GM18861 (cell line): ENCODE measurements around the gene COG1.

ENCODE experiments used
- ATAC-seq: cut with Tn5 transposase; IDR thresholded peaks from one replicate; pipeline ENCODE4 v1.9.1; 2021; ENCODE audit not compliant: unreplicated experiment

Gene COG1

DNA sequence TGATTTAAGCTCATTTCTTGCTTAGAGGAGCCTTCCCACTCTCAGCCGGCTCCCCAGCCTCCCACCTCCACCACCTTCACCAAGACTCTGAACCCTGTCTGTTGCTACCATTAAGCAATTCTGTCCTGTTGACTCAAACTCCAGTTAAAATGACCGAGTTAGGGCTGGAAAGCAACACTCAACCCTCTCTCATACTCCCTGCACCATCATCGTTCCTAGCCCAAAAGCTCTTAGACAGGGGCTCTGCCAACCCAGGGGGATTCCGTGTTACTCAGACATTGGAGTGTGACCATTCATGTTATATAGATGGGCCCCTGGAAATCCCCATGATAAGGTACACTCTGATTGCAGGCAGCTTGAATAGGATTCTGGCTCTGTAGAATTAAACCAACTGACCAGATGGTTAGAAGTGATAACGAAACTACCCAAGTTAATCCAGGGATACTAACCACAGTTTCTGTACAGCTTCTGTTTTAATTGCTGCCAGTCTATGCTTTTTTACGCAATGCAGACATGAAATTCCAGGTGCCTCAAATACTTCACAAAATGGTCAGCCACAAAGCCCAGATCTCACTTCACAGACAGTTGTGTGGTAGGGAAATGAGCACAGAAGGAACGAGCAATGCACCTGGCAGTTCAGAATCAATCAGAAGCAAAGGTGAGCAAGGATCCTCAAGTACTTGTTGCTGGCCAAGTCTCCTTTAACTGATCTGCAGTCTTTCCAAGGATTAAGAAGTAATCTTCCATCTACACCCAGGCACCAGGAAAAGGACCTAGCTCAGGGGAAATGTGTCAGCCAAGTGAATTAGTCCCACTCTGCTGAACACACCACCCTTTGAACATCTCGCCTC is 25.9 kb upstream of the COG1 start:
- no peak for ATAC-seq

DNA sequence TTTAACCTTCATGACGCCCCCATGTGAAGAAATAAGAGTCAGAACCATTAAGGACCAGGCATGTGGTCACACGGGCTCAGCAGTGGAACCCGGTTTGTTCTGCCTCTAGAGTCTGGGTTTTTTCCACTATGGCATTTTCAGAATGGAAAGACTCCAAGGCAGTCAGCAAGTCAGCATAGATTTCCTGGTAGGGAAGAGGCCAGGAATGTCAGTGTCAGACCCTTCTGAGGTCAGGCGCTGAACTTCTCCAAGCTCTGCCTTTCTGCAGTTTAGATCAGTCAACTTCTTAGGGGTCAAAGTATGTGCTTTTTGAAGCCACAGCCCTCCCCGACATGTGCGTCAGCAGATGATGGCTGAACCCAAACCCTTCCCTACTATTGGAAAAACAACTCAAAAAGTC is 24.2 kb upstream of the COG1 start:
- no peak for ATAC-seq

DNA sequence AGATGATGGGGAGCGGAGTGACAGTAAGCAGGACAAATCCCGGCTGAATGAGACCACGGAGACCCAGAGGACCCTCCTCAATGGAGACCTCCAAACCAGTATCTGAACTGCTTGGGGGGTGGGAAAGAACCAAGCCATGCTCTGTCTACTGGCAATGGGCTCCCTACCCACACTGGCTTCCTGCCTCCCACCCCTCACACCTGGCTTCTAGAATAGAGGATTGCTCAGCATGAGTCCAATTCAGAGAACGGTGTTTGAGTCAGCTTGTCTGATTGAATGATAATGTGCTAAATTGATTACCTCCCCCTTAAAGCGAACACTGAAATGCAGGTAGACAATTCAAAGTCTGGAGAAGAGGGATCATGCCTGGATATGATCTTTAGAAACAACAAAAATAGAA is 22.5 kb upstream of the COG1 start:
- ATAC-seq = no peak

DNA sequence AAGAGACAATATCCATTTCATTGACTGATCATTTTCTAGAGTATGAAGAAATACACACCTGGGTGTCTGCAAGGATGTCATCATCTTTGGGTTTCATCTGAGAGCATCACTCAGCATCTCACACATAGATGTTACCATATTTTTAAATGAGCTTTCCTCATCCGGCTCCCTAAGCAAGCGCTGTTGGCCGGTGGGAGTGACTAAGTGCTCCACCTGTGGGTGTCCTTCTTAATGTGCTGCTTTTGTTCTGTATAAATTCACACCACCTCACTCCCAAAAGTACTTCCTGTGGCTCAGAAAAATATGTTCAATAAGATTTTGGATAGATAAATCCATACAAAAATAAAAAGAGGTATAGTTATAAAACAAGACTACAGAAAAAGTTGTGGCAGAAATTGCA is 20.6 kb upstream of the COG1 start:
- no peak for ATAC-seq

DNA sequence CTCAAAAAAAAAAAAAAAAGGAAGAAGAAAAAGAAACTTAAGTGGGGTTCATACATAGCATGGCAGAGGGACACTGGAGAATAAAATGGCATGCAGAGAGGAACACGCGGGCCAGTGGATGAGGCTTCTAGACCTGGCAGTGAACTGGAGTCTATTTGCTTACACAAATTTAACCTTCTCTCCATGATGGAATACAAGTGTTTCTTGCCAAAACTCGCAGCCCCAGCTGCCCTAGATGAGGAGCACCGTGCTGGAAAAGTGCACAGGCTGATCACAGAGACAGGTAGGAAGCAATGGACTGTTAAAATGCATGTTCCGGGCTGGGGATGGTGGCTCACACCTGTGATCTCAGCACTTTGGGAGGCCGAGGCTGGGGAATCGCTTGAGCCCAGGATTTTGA is 18.7 kb upstream of the COG1 start:
- ATAC-seq = no peak

DNA sequence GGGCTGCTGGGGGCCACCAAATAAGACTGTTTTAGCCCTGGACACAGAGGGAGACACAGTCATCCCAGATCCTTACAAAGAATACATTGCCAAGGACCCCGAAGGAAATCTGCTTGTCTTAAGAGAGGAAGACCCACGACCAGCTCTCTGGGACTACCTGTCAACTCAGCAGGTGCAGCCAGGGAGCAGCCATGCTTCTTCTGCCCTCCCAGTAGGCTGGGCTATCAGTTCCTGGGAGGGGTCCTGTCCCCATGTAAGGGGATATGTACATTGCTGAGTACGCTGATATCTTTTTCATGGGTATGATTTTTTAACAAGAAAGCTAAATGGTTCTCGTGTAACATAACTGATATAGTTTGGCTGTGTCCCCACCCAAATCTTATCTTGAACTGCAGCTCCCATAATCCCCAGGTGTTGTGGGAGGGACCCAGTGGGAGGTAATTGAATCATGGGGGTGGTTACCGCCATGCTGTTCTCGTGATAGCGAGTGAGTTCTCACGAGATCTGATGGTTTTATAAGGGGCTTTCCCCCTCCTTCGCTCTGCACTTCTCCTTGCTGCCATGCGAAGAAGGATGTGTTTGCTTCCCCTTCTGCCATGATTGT is 16.8 kb upstream of the COG1 start:
- no peak for ATAC-seq

DNA sequence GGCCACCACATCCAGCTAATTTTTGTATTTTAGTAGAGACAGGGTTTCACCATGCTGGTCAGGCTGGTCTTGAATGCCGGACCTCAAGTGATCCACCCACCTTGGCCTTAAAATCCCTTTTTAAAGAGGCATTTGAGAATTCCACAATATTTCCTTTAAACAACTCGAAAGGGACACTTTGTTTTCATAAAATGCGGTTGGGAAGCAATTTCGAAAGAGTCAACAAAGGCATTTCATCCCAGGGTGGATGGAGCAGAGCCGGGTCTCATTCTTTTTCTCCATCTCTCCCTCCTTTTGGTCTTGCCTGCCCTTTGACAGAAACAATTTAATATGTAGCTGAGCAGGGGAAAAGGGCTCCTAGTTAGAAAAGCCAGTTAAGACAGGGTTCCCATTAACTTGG is 13.5 kb upstream of the COG1 start:
- ATAC-seq = no peak

DNA sequence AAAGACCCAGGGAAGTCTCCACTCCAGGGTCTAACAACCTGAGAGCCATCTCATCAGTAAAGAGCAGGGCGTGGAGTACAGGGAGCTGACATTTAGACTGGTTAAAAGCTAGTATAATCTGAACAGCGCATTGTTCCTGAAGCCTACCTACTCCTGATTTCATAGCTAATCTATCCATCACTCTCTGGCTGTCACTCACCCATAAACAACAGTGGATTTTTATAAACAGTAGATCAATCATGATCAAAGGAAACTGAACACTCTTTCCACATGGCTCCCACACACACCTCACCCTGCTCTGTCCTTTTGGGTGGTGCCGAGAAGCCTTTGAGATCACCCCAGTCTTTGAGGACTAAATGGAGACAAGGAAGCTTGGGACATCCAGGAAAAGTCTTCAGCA is 13.0 kb upstream of the COG1 start:
- no peak for ATAC-seq

DNA sequence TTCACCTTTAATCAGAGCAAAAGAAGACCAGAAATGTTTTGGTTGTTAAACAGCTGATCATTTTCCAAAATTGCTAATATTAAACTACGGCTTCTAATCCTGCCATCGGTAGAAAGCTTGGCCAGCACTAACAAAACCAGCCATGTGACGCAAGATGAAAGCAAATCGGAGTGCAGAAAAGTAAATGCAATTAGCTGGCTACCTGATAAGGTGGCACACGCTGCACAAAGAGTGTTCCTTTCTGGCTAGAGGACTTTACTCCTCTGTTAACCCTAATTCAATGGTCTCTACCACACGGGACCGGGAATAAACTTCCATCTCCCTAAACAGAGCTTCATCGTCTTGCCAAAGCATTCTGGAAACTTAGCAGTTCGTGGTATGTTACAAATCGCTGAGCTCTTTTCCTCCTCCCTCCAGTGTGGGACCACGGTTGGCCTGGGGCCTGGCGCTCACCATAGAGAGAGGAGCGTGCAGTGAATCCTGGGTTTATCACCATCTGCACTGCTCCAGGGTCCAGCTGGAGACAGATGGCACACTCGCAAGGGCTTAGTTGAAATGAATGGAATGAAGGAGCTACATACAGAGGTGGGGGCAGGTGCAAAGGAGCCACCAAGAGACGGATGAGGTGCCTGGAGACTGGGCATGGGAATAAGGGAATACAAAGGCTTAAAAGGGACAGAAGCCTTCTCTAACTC is 10.1 kb upstream of the COG1 start:
- no peak for ATAC-seq

DNA sequence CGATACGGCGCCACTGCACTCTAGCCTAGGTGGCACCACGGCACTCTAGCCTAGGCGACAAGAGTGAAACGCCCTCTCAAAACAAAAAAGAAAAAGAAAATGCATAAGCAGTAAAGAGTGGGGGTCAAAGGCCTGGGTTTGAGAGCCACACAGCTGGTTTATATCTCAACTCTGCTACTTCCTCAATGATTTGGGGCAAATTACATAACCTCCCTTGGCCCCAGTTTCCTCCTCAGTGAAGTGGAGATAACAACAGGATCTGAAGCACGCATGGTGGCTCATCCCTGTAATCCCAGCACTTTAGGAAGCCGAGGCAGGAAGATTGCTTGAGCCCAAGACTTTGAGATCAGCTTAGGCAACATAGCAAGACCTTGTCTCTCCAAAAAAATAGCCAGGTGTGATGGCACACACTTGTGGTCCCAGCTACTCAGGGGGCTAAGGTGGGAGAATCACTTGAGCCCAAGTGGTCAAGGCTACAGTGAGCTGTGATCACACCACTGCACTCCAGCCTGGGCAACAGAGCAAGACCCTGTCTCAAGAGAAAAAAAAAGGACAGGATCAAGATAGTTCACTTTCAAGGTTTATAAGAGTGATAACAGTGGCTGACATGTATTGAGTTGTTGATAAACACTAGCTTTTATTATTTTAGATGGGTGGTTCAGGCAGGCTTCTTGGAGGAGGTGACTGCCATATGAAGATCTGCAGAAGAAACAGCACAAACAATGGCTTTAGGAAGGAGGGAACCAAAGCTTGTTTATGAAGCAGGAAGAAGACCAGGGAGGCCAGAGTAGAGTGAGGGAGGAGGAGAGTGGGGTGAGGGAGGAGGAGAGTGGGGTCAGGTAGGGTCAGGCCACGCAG is 8.5 kb upstream of the COG1 start:
- ATAC-seq = no peak

DNA sequence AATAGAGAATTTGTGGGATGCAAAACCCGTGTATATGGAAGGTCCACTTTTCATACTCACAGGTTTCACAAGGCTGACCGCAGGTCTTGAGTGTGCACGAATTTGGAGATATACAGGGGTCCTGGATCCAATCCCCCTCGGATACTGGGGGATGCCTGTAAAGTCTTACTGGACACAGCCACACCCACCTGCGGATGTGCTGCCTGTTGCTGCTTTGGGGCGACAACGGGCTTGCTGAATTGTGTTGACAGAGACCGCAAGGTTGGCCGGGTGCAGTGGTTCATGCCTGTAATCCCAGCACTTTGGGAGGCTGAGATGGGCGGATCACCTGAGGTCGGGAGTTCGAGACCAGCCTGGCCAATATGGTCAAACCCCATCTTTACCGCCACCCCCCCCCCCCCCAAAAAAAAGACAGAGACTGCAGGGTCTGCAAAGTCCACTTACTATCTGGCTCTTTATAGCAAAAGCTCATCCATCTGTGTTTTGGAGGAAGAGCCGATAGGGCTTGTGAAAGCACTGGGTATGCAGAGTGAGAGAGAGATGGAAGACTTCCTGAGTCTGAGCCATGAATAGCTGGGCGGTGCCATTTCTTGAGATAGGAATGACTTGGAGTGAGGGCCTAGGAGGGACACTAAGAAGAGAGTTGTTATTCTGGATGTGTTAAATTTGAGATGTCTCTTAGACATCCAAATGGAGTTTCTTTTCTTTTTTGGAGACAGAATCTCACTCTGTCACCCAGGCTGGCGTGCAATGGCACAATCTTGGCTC is 6.4 kb upstream of the COG1 start:
- ATAC-seq = no peak

DNA sequence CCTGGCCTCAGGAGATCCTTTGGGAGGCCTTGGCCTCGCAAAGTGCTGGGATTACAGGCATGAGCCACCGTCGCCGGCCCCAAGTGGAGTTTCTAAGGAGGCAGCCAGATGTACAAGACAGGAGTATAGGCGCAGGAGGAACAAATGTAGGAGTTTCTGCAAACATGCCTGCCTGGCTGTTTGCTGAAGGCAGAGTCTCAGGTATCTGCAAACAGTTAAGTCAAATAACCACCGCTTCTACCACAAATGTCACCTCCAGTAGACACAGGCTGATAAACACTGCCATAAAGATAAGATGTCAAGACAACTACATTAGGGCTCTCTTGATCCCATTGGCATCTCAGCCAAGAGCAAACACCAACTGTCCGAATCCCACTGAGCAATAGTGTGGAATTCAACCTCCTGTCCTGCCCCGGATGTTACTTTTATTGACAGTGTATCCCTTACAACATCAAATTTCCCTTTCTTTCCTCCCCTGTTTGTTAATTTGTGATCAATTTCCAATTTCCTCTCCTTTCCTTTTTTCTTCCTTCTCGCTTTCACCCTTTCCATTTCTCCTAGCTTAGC is 5.6 kb upstream of the COG1 start:
- ATAC-seq = no peak

DNA sequence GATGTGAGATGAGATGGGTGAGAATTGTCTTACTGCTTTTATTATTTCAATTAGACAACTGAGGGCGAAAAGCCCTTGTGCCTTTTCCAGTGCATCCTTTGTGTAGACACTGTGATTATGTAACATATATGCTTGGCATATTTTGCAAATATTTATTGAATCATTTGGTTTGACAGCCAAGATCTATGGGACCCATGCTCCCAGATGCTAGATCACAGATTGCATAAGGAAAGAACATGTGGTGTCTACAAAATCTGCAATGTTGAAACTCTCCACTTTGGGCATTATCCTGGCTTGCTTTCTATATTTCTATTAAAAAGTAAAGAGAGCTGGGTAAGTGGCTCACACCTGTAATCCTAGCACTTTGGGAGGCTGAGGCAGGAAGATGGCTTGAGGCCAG is 4.8 kb upstream of the COG1 start:
- ATAC-seq = no peak

DNA sequence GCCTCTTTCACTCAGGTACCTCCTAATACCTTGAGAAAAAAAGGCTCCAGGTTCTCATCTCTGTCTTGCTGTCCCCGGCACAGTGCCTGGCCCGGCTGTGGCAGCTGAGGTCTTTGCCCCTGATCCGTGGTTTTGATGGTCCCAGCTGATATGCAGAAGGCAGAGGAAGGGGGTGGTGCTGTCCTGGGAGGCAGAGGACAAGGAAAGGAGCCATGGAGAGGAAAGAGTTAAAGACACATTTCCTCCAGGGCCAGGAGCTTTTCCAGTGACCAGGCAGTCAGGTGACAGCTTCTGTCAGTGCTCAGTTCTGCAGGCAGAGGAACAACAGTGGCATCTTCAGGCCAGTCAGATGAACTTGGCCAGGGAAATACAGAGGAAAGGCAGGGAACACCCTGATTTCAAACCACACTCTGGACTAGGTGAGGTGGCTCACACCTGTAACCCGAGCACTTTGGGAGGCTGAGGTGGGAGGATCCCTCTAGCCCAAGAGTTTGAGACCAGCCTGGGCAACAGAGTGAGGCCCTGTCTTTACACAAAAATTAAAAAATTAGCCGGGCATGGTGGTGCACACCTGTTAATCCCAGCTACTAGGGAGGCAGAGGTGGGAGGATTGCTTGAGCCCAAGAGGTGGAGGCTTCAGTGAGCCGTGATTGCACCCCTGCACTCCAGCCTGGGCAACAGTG is 3.3 kb upstream of the COG1 start:
- ATAC-seq = no peak

DNA sequence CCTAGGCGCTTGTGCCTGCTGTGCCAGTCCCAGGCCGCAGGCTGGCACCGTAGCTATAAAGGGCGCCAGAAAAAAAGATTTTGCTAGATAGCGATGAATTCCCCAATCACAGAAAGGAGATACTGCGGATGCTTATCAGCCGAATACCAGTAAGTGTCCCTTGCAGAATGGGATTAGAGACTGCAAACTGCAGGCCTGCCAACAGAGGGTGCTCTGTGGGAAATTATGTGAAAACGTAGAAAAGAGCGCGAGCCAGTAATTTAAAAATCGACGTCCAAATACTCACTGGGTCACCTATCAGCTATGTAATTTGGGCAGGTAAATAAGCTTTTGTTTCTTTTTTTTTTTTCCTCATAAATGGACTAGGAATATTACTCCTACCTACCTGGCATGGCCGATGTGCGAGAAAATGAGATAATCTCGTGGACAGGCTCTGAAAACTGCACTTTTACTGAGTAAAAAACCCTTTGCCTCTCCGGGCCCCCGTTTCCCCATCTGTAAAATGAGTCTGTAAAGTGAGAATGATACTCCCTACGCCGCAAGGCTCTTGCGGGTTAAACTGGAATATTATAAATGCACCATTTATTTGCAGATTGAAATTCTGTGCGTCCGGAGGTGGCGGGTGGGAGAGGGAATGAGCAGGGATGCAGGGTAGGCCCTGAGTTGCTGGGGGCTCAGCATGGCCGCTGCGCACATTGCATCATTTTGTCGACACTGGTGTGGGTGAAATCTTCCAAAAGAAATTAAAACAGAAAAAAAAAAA is 1.2 kb upstream of the COG1 start:
- ATAC-seq = peak; percentile 43

DNA sequence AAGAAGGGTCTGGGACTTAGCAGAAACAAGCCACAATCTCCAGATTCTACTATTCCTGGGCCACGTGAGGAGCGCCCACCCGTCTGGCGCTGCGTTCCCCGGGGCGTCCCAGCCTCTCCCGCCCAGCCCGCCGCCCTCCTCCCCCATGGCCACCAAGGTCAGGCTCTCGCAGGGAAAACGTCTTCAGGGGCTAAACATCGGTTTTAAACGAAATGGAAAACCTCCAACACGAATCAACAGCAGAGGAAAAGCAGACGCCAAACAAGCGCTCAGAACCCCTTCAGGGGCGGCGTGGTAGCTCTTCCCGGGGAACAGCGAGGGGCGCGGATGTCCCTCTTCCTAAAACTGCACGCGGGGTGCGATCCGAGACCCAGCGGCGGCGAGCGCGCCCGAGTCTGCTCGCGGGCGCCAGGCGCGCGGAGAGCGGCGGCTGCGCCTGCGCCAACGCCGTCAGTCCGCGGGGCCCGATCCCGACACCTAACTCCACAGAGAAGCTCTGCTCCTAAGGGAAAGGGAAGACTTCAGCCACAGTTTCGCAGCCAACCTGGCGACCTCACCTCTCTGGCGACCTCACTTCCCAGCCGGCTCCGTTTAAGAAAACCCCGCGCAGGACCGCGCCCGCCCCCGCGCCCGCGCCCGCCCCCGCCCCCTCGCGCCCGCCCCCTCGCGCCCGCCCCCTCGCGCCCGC is 505 bp upstream of the COG1 start:
- ATAC-seq = peak; percentile 40

DNA sequence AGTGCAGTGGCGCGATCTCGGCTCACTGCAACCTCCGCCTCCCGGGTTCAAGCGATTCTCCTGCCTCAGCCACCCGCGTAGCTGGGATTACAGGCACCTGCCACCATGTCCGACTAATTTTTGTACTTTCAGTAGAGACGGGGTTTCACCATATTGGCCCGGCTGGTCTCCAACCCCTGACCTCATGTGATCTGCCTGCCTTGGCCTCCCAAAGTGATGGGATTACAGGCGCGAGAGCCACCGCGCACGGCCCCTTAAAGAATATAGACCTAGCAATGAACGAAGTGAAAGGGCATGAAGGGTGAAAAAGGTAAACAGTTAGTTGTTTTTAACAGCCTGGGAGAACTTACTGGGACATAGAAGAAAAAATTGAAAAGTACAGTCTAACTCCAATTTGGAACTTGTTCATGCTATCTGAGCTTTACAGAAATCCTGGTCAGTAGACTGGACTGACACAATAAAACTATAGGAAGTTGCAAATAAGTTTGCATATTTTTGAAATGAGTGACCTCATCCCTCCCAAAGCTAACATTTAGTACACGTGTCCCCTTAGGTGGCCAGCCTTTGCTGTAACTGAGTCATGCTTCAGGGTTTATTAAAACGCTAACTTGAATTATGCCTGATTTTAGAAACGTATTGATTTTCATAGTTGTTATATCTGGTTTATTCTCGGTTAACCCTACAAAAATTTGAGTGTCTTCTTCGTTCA is 1.8 kb downstream of the COG1 start:
- no peak for ATAC-seq

DNA sequence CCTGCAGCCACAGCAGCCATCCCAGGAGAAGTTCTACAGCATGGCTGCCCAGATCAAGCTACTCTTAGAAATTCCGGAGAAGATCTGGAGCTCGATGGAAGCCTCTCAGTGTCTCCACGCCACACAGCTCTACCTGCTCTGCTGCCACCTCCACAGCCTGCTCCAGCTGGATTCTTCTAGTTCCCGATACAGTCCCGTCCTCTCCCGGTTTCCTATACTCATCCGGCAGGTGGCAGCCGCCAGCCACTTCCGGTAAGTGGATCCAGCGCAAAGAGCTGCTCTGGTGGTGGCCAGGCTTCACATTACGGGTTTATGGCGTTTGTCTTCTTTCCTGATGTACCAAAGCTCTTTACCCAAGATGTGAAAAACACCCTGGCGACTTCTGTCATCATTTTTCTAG is 3.6 kb downstream of the COG1 start:
- ATAC-seq = no peak
